SHP77 treated with DMSO at 0.1 percent for 48 hours (cell line): ENCODE measurements around the gene TP53BP1.
"Not testable (repeated sequence)": the region's sequence is repeated elsewhere in the genome, so short reads cannot be mapped to it uniquely, and the experiment has no call there.

Source experiments
- DNase-seq: peaks from one replicate; lab custom pipeline; 2025; lab: John Stamatoyannopoulos, UW

The TP53BP1 gene

GRCh38 chr15:43410572-43411214 lies 82.3 kb downstream of the TP53BP1 start:
- no peak for DNase-seq

- no peak for DNase-seq
Observed at GRCh38 chr15:43408789-43409188, 84.2 kb downstream of the TP53BP1 start.

GRCh38 chr15:43406808-43407207 lies 86.1 kb downstream of the TP53BP1 start:
- DNase-seq: no peak

GRCh38 chr15:43406189-43406588 lies 86.8 kb downstream of the TP53BP1 start:
- no peak for DNase-seq

- DNase-seq: no peak
Observed at GRCh38 chr15:43404130-43404529, 88.8 kb downstream of the TP53BP1 start.

- DNase-seq: no peak
Observed at GRCh38 chr15:43403616-43404015, 89.3 kb downstream of the TP53BP1 start.

GRCh38 chr15:43402255-43402654 lies 90.7 kb downstream of the TP53BP1 start:
- no peak for DNase-seq

- not testable (repeated sequence) for DNase-seq
Observed at GRCh38 chr15:43393592-43393991, 99.4 kb downstream of the TP53BP1 start.

GRCh38 chr15:43390723-43391122 lies 102.2 kb downstream of the TP53BP1 start:
- DNase-seq: no peak

GRCh38 chr15:43383070-43383469 lies 109.9 kb downstream of the TP53BP1 start:
- DNase-seq: no peak

GRCh38 chr15:43382310-43382709 lies 110.6 kb downstream of the TP53BP1 start:
- no peak for DNase-seq

- no peak for DNase-seq
Observed at GRCh38 chr15:43378601-43379000, 114.4 kb downstream of the TP53BP1 start.

- DNase-seq: no peak
Observed at GRCh38 chr15:43376017-43376705, 116.8 kb downstream of the TP53BP1 start.

GRCh38 chr15:43370975-43371974 lies 121.7 kb downstream of the TP53BP1 start, which contains the start of the genes TUBGCP4 and ZSCAN29:
Gene TUBGCP4, plus strand, starts transcription at chr15:43371101. Its CDS starts 254 bp downstream, at chr15:43371355.
Gene ZSCAN29, minus strand, starts transcription at chr15:43371043. Its CDS starts 1,130 bp downstream, at chr15:43369913.
- DNase-seq: peak; percentile 39

GRCh38 chr15:43370310-43370974 lies 122.5 kb downstream of the TP53BP1 start:
- no peak for DNase-seq

- no peak for DNase-seq
Observed at GRCh38 chr15:43361313-43361903, 131.5 kb downstream of the TP53BP1 start.

GRCh38 chr15:43360821-43361220 lies 132.1 kb downstream of the TP53BP1 start:
- no peak for DNase-seq
